Activated B cell treated with CpG ODN at 0.5 μM for 24 hours (primary cell): ENCODE results near the gene NELFA. TPM values are rescaled to one million over a fixed set of nuclear protein-coding genes. Genes with fewer than 3 reads are reported as not detected.

Experiments used
- ATAC-seq: fragments of 200-7000 bp; cut with Tn5 transposase; one replicate; pipeline ENCODE4 v1.10.0; 2021; ENCODE audit warnings: low read depth, mild to moderate bottlenecking, moderate library complexity
- CTCF ChIA-PET: fragments of 350-600 bp; sonication (Branson Sonifier 250); formaldehyde crosslinking; loops from one replicate; lab custom pipeline; 2021; ENCODE audit warnings: antibody characterized with exemption; lab: Charles Lee
- POLR2A ChIA-PET: fragments of 350-600 bp; sonication (Branson Sonifier 250); formaldehyde crosslinking; loops from one replicate; lab custom pipeline; 2021; ENCODE audit warnings: antibody characterized with exemption; lab: Charles Lee
- DNase-seq: peaks from one replicate; pipeline ENCODE4 v3.0.0; 2022
- H3K27ac Mint-ChIP-seq: one replicate; pipeline ENCODE4 v1.8.0; 2020; ENCODE audit warnings: mixed read lengths
- H3K27me3 Mint-ChIP-seq: one replicate; pipeline ENCODE4 v1.8.0; 2021; ENCODE audit warnings: mixed read lengths
- H3K36me3 Mint-ChIP-seq: one replicate; pipeline ENCODE4 v1.8.0; 2021; ENCODE audit warnings: low read depth, mixed read lengths
- H3K4me1 Mint-ChIP-seq: one replicate; pipeline ENCODE4 v1.8.0; 2021; ENCODE audit warnings: mixed read lengths
- H3K4me3 Mint-ChIP-seq: one replicate; pipeline ENCODE4 v1.8.0; 2020; ENCODE audit warnings: mild to moderate bottlenecking, mixed read lengths
- H3K9me3 Mint-ChIP-seq: one replicate; pipeline ENCODE4 v1.8.0; 2020; ENCODE audit warnings: mixed read lengths
- CTCF ChIP-seq: fragments of 200-600 bp; IDR thresholded peaks from one replicate; pipeline ENCODE4 v1.8.0; 2022; ENCODE audit warnings: antibody characterized with exemption, mild to moderate bottlenecking
- intact Hi-C: fragments of 100-400 bp; cut with micrococcal nuclease; formaldehyde crosslinking; loops from one replicate; pipeline ENCODE4 v1.15.1; 2024
- total RNA-seq: library from RNA; stranded (reverse); gene quantifications from 2 replicates; pipeline ENCODE4 v1.2.3, GENCODE V29; 2022

Gene NELFA
- total RNA-seq, 1 donor from 2014 or later, result 49.9 TPM

DNA sequence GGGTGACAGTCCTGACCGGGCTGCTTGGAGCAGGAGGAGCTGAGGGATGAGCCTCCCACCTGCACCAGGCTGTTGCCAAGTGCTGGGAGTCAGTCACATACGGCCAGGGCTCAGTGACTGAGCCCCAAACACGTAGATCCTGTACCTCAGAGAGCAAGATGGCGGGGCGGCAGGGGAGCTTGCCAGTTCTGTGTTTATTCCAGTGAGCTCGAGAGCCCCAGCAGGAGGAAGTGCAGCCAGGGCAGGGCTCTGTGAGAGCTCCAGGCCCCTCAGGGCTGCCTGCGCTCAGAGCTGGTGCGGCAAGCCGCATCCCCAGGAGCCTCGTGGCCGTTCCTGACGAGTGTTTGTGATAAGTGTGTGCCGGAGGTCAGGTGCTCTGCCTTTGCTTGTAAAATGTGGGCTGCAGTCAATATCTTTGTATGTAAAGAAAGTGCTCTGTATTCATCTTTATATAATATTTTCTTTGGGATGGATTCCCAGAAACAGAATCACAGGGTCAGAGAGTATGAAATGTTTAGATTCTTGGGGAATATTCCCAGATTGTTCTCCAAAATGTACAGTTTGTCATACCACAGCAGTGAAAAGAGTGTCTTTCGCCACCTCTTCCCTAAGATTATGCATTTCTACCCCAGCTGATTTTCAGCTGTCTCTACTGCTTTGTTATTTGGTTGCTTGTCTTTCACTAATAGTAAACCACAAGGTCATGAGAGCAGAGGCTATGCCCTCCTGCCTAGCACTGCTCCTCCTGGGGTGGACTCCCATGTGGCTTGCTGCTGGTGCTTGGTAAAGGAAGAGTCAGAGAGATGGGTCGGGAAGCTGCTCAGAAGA is 50.3 kb downstream of the NELFA start:
- POLR2A ChIA-PET, result no interaction called here
- DNase-seq (no peak), ATAC-seq (no peak)
- H3K9me3 Mint-ChIP-seq, result no peaks in the 10 kb centered on the region
- no peak overlapping the region for H3K27ac Mint-ChIP-seq
- CTCF ChIA-PET, result no interaction called here
- H3K4me1 Mint-ChIP-seq, result no peaks in the 10 kb centered on the region
- H3K4me3 Mint-ChIP-seq, result no peak overlapping the region
- intact Hi-C loops, result no loop called here
- peaks cover 78% of the 10 kb centered on the region for H3K36me3 Mint-ChIP-seq
- H3K27me3 Mint-ChIP-seq, result no peaks in the 10 kb centered on the region
- TF ChIP-seq CTCF, result no peak

GRCh38 chr4:1956631-1957030 is 52.1 kb downstream of the NELFA start:
- H3K9me3 Mint-ChIP-seq, result no peaks in the 10 kb centered on the region
- peaks cover 71% of the 10 kb centered on the region for H3K36me3 Mint-ChIP-seq
- DNase-seq (no peak), ATAC-seq (no peak)
- no peak for TF ChIP-seq CTCF
- no peaks in the 10 kb centered on the region for H3K4me1 Mint-ChIP-seq
- H3K27me3 Mint-ChIP-seq, result no peaks in the 10 kb centered on the region
- CTCF ChIA-PET, result no interaction called here
- intact Hi-C loops, result no loop called here
- no peak overlapping the region for H3K4me3 Mint-ChIP-seq
- POLR2A ChIA-PET, result no interaction called here
- no peak overlapping the region for H3K27ac Mint-ChIP-seq

- POLR2A ChIA-PET, result no interaction called here
- Mint-ChIP-seq H3K27ac (no peak overlapping the region), H3K4me1 (no peaks in the 10 kb centered on the region), H3K36me3 (peaks cover 53% of the 10 kb centered on the region), H3K4me3 (no peak overlapping the region), H3K9me3 (no peaks in the 10 kb centered on the region), H3K27me3 (no peaks in the 10 kb centered on the region)
- no peak for TF ChIP-seq CTCF
- CTCF ChIA-PET, result no interaction called here
- intact Hi-C loops, result no loop called here
- DNase-seq (no peak), ATAC-seq (no peak)
These were observed 55.4 kb downstream of the NELFA start for GRCh38 chr4:1953335-1953734.

DNA sequence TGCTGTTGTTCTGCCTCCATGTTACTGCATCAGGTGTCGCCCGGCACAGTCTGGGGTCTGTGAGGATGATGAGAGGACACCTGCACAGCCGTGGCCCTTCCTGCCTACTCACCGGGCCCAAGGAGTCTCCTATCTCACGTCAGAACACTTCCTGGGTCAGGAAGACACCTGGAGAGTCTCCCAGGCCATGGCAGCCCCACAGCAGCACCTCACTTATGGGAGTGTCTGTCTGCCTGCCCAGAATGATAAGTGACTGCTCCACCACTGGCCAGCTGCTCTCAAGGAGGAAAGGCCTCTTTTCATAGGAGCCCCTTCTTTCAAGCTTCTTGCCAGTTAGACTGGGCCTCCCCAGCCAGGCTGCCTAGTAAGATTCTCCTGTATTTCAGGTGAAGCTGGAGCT is 56.1 kb downstream of the NELFA start:
- ChIA-PET POLR2A (no interaction called here), CTCF (no interaction called here)
- H3K27me3 Mint-ChIP-seq, result no peaks in the 10 kb centered on the region
- no peak overlapping the region for H3K27ac Mint-ChIP-seq
- no peaks in the 10 kb centered on the region for H3K4me1 Mint-ChIP-seq
- H3K36me3 Mint-ChIP-seq, result peaks cover 49% of the 10 kb centered on the region
- intact Hi-C loops, result no loop called here
- DNase-seq (no peak), ATAC-seq (no peak)
- no peak for TF ChIP-seq CTCF
- H3K9me3 Mint-ChIP-seq, result no peaks in the 10 kb centered on the region
- H3K4me3 Mint-ChIP-seq, result no peak overlapping the region

GRCh38 chr4:1952058-1952700 is 56.6 kb downstream of the NELFA start:
- no peak for DNase-seq
- H3K4me1 Mint-ChIP-seq, result no peaks in the 10 kb centered on the region
- H3K36me3 Mint-ChIP-seq, result peaks cover 48% of the 10 kb centered on the region
- POLR2A ChIA-PET, result no interaction called here
- H3K4me3 Mint-ChIP-seq, result no peak overlapping the region
- no peak overlapping the region for H3K27ac Mint-ChIP-seq
- intact Hi-C loops, result no loop called here
- ATAC-seq, result no peak
- H3K9me3 Mint-ChIP-seq, result no peaks in the 10 kb centered on the region
- H3K27me3 Mint-ChIP-seq, result no peaks in the 10 kb centered on the region
- CTCF ChIA-PET, result no interaction called here
- TF ChIP-seq CTCF, result no peak
